ENCODE data around the gene DOK1.

DOK1 gene

GRCh38 chr2:74525717-74526648 is 28.5 kb upstream of the DOK1 start, which contains the start of gene DQX1:
Gene DQX1 (minus strand): TSS chr2:74526231. CDS start chr2:74525729, 502 bp downstream.
- DNase-seq, result no peak

- no peak for DNase-seq
These were observed 27.8 kb upstream of the DOK1 start for GRCh38 chr2:74526649-74527230.

GRCh38 chr2:74527741-74528140 is 26.8 kb upstream of the DOK1 start:
- DNase-seq, result no peak

- no peak for DNase-seq
These were observed 25.7 kb upstream of the DOK1 start for GRCh38 chr2:74528600-74529356.

GRCh38 chr2:74529357-74530238 is 24.9 kb upstream of the DOK1 start, which contains the start of the genes AUP1 and HTRA2:
Gene AUP1 (minus strand): TSS chr2:74529706. CDS start chr2:74529629, 77 bp downstream.
Gene HTRA2 (plus strand): TSS chr2:74529933. CDS start chr2:74530007, 74 bp downstream.
- peak; percentile 93 for DNase-seq

GRCh38 chr2:74530239-74531187 is 24.0 kb upstream of the DOK1 start:
- DNase-seq, result peak; percentile 55

- DNase-seq, result no peak
These were observed 22.9 kb upstream of the DOK1 start for GRCh38 chr2:74531666-74532065.

- DNase-seq, result no peak
These were observed 22.3 kb upstream of the DOK1 start for GRCh38 chr2:74532222-74532621.

GRCh38 chr2:74533464-74533863 is 21.1 kb upstream of the DOK1 start:
- DNase-seq, result no peak

- no peak for DNase-seq
These were observed 20.1 kb upstream of the DOK1 start for GRCh38 chr2:74534411-74534810.

- DNase-seq, result no peak
These were observed 19.0 kb upstream of the DOK1 start for GRCh38 chr2:74535440-74535965.

GRCh38 chr2:74536166-74536950 is 18.2 kb upstream of the DOK1 start:
- DNase-seq, result no peak

- no peak for DNase-seq
These were observed 17.4 kb upstream of the DOK1 start for GRCh38 chr2:74537140-74537539.

GRCh38 chr2:74538881-74539339 is 15.6 kb upstream of the DOK1 start:
- no peak for DNase-seq

- DNase-seq, result no peak
These were observed 14.2 kb upstream of the DOK1 start for GRCh38 chr2:74540291-74540690.

GRCh38 chr2:74542978-74543377 is 11.5 kb upstream of the DOK1 start:
- DNase-seq, result no peak

- DNase-seq, result no peak
These were observed 9.9 kb upstream of the DOK1 start for GRCh38 chr2:74544634-74545033.

- DNase-seq, result no peak
These were observed 8.5 kb upstream of the DOK1 start for GRCh38 chr2:74546004-74546403.

- DNase-seq, result no peak
These were observed 6.1 kb upstream of the DOK1 start for GRCh38 chr2:74548285-74548899.

Measured in activated naive CD4-positive, alpha-beta T cell treated with Interleukin-2 at 50 U/mL for 16 hours (primary cell).